Tibial nerve (tissue), 3 donors: Measurements from ENCODE around the gene APLNR.

Experiments
- CTCF ChIP-seq, 5 experiments: fragments of 200-600 bp in 3 of 5; fragments of 450-650 bp in 2 of 5; sonication (generic) in 3 of 5; IDR thresholded peaks; one replicate each; pipeline ENCODE4 v1.5.1; 2016 to 2019; ENCODE audit warnings: antibody characterized with exemption in 5 of 5, mild to moderate bottlenecking in 3 of 5, moderate library complexity in 2 of 5
- POLR2A ChIP-seq, 2 donors: fragments of 450-650 bp; IDR thresholded peaks; one replicate each; pipeline ENCODE4 v1.6.1; 2017; ENCODE audit warnings: antibody characterized with exemption in 2 of 2, mild to moderate bottlenecking in 2 of 2, moderate library complexity in 2 of 2

GRCh38 chr11:57214494-57214893, 22.6 kb downstream of the APLNR start:
- no peak for TF ChIP-seq CTCF (IDR thresholded peaks at IDR 0.05)
- TF ChIP-seq POLR2A (IDR thresholded peaks at IDR 0.05), result no peak
